ENCODE data around the gene CLEC19A.
"Not testable (repeated sequence)": the region's sequence is repeated elsewhere in the genome, so short reads cannot be mapped to it uniquely, and the experiment has no call there.

Gene CLEC19A

DNA sequence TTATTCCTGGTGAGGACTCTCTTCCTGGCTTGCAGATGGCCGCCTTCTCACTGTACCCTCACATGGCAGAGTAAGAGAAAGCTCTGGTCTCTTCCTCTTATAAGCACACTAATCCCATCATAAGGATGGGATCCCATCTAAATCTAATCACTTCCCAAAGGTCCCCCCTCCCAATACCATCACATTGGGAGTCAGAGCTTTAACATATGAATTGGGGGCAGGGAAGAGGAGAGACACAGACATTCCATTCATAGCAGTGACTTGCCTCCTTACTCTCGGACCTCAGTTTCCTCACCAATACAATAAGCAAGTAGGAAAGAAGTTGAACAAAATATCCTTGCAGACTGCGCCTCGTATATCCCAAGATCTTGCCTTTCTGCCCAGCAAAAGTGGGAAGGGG is 1.7 kb downstream of the CLEC19A start:
- DNase-seq: no peak

DNA sequence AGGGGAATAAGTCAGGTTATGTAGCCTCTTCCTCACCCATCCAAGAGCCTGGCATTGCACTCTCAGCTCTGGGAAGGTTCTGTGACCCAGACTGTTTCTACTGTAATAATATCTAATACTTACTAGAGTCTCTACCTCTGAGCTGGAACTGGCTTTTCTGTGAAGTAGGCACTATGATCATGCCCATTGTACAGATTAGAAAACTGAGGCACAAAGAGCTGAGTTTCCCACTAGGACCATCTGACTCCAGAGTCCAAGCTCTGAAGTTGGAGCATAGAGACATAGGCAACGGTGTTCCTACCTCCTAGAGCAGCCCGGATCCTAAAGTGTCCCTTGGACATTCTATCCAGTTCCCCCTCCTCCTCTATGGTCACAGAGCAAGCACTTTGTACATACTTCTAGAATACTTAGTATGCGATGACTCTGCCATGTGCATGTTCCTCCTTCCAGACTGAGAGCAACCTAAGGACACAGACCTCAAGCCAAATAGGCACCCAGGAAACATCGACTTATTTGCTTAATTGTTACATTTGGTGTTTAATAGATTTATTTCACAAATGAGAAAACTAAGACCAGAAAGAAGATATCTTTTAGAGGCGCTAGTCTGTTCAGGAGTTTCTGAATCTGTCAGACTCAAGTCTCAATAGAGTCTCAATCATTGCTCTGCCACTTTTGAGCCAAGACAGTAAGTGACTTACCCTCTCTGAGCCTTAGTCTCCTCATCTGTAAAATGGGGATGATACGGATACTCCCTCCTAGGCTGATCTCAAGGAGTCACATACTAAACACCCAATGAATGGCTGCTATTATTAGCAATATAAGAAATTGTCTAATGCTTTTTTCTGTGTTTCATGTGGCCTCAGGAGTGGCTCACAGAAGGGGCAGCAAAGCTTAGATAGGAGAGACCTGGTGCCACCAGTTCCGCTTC is 3.6 kb downstream of the CLEC19A start:
- DNase-seq: no peak

DNA sequence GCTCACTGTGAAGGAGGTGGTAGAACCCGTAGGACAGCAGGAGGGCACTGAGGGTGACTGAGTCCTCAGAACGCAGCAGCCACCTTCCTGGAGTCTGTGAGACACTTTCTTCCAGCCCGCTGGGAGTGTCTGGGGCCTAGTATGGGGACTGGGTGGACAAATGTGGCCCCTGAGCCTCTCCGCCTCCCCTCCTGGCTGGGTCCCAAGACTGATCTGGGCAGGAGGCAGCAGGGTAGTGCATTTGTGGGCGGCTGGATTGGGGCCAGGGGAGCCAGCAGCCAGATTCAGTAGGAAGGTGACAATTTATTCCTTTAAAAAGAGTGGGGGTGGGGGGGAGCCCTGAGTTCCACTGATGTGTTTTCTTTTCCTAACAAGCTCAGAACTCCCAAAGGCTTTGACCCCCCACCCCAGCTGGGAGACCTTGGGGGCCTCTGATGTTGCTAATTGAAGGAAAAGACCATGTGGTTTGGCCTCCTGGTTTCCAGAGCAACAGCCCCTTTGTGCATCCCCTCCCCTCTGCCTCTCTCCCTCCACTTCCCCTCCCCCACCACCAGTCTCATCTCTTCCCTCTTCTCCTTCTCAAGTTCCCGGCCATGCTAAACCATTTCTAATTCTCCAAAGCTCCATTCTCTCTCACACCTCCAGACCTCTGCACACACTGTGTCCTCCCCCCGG is 4.4 kb downstream of the CLEC19A start:
- DNase-seq: peak in 1 of 2 experiments; percentile 8

DNA sequence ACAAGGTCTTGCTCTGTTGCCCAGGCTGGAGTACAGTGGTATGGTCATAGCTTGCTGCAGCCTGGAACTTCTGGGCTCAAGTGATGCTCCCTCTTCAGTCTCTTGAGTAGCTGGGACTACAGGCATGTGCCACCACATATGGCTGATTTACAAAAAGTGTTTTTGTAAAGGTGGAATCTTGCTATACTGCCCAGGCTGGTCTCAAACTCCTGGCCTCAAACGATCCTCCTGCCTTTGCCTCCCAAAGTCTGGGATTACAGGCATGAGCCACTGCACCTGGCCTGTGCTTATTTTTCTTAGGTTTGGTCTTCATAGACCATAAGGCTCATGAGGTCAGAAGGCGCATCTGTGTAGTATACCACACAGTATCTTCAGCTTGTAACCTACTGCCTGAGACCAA is 5.3 kb downstream of the CLEC19A start:
- no peak for DNase-seq

DNA sequence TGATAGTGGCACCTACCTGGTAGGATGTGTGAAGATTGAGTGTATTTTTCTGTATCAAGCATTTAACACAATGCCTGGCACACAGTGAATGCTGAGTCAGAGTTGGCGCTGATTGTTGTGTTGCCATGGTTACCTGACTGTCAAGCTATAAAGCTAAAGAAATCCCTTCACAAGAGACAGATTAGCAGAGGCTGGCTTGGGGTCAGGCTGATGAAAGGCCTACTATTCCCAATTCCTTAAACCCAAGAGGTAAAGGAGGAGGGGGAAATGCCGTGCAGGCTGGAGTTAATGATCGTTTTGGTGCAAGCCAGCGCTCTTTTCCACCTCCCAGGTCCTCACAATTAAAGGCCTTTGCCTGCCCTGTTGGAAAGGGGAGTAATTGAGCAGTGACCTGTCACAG is 5.9 kb downstream of the CLEC19A start:
- DNase-seq: peak in 1 of 2 experiments; percentile 8

DNA sequence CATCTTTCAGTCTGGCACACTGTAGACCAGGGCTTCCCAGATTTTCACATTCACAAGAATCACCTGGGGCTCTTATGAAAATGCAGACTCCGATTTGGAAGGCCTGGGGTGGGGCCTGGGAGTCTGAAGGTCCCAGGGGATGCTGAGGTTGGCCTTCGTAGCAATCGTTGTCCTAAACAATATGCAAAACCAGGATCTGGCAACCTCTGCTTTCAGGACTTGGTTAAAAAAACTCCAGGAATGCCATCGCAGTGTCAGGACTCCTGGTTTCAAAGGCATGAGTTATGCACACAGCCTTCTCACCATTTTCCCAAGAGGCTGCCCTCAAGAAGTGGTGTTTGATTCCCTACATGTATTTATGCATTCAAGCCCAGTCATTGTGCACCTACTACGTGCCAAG is 6.7 kb downstream of the CLEC19A start:
- DNase-seq: no peak

DNA sequence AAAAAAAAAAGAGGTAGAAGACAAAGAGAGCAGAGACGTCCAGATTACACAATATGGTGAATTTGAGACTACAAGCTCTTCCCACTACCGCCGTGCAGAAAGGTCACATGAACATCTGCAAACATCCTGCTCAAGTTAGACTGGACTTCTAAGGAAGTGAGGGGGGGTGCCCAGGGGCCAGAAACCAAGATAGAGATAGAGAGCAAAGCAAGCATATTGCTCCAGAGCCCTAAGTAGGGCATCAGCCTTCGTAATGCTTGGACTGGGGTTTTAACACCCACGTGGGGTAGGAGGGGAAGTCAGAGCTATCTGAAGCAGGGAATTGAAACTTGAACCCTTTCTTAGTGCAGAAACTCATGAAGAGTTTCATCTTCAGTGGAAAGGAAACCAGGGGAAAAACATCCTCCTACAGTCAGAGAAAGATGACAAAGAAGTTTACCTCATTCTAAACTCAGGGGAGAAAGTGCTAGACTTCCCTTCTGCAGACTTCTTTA is 8.7 kb downstream of the CLEC19A start:
- DNase-seq: no peak

DNA sequence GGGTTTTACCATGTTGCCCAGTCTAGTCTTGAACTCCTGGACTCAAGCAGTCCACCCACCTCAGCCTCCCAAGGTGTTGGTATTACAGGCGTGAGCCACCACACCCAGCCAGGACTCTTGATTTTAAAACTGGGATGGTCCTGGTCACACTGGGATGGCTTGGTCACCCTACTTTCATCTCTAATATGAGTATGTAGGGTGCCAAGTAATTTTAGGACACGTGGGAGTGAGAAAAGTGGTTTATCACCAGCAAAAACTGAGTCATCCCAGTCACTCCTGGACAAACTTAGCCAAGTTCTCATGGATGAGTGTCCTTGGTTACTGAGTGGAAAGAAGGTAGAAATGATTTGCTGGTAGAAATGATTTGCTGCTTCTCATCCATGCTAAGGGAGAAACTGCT is 9.9 kb downstream of the CLEC19A start:
- no peak for DNase-seq

DNA sequence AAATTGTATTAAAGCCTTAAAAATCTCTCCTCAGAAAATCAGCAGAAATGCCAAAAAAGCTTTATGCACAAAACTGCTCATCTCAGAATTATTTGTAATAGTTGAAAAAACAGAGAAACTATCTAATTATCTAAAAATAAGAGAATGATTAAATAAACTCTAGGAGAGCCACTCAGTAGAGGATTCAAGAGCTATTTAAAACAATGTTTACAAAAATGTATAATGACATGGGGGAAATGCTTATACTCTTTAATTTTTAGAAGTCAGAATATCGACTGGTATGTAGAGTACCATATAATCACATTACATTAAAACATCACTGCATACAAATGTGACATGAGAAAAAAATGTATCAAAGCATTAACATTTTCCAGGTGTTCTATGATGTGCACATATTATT is 11.9 kb downstream of the CLEC19A start:
- DNase-seq: no peak

DNA sequence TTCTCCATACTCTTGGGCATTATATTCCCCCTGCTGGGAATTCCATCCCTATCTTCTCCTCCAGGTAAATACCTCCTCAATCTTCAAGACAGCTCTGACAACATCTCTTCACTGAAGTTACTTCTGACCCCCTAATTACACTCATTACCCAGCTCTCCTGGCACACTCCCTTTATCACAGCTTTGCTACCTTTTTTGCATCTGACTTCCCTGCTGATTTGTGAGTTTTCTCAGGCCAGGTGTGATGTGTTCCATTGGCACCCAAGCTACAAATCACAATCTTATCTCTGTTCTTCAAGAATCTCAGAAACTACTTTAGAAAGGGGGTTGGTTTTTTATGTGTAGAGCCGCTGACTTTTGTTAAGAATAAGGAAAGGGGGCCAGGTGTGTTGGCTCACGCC is 14.0 kb downstream of the CLEC19A start:
- DNase-seq: no peak

DNA sequence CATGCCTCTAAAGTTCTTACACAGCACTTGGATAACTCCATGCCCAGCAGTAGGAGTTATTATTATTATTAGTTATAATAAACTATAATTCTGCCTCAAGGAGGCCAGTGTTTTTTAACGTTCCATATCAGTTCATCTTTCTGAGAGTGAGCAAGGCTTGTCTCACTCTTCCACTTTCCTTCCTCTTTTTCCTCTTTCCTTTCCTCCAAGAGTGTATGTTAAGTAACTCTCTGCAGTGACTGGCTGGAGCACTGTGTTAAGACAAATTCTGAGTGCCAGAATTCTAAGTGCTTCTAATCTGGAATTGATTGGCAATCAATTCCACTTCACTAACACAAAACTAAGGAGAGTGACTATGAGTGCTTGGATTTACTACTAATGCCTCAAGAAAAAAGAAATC is 16.4 kb downstream of the CLEC19A start:
- no peak for DNase-seq

DNA sequence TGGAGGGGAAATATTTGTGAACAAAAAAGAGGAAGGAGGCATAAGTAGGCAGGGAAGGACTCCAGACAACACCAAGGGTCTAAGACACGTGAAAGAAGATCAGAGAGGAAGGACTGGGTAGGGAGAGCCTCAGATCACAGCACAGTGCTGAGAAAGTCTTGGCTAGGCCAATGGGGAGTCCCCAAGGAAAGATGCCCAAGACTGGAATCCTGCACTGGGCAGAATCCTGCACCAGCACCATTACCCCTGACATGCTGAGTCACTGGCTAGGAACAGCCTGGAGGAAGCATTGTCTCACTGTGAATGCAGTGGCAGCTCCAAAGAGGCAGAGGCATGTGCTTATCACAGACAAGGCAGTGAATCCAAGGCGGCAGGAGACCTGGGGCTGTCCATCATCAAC is 19.2 kb downstream of the CLEC19A start:
- DNase-seq: no peak

DNA sequence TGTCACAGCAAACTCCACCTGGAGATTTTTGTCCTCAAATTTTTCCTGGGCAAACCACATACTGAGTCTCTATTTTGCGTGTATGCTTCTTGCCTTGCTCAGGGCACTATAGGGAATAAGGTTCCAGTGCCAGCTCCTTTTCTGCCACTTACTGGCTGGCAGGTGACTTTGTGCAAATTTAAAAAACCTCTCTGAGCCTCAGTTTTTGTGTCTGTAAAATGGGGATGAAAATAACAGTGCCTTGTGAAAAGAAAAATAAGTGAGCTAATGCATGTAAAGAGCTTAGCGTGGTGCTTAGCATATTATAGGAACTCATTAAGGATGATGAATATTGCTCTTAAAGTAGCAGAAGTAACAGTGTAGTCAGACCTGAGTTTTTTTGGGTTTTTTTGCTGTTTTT is 19.9 kb downstream of the CLEC19A start:
- DNase-seq: no peak

DNA sequence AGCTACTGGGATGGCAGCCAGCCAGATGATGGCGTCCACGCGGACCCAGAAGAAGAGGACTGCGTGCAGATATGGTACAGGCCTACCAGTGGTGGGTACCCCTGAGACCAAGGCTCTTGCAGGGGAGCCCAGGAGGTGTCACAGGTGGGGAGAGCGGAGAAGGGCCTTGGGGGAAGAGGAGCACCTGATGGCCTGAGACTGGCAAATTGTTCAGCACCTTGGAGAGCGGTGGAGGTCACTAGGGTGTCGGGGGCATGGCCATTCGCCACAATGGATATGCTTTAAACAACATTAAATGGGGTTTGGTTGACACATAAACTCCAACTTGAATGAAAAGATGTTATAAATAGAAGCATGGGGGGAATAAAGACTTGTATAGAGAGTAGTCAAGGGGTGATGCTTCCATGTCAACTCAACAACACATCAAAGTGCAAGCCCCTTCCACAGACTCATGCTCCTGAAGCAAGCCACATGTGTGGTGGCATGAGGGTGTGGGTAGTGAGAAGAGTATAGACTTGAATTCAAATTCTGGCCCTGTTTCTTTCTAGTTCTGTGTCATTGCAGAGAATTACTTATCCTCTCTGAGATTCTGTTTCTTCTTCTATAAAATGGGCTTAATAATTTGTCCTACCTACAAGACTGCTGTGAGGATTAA is 22.2 kb downstream of the CLEC19A start:
- DNase-seq: no peak

DNA sequence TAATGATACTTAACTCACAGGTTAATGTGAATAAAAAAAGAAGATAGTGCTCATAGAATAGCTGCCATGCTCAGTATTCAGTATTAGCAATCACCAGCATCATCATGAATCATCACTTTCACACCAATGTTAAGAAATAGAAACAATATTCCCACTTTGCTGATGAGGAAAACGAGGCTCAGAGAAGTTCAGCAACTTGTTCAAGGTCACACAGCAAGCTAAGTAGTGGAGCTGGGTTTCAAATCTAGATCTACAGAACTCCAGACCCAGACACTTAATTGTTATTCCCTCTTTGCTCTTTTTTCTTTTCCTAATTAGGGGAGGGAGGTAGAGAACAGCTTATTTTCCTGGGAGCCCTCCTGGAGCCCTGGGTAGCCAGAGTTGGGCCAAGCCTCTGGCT is 22.9 kb downstream of the CLEC19A start:
- DNase-seq: no peak

DNA sequence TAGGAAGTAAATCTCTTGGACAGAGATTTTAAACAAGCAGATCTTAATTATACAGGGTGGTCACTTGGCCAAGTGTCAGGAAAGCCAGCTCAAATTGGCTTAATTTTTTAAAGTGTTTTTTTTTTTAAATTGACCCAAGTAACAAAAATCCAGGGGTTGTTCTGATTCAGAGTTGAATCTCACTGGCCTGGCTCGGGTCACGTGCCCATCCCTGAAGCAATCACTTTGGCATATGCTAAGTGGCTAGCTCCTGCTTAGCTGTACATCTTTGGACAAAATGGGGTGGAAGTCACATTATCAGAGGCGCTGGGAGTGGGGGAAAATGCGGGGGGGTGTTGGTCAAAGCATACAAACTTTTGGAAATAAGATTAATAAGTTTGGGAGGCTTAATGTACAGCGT is 23.6 kb downstream of the CLEC19A start:
- no peak for DNase-seq

DNA sequence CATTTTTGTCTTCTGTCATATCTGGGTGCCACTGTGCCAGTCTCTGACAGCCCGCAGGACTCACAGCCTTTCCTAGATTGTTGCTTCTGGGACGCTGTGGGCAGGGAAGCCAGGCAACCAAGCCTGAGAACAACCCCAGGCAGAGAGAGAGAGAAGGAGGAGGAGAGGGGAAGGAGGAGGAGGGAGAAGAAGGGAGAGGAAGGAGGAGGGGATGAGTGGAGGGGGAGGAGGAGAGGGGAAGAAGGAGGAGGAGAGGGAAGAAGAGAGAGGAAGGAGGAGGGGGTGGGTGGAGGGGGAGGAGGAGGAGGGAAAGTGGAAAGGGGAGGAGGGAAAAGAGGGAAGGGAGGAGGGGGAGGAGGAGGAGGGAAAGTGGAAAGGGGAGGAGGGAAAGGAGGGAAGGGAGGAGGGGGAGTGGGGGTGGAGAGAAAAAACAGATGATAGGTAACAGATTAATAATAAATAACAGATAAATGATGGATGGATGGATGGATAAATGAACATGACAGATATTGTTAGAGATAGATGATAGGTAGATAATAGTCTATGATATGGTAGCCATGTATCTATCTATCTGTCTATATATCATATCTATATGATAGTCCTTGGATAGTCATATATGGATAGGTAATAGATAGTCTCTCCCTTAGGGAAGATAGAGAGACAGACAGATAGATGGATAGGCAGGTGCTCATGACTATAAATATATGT is 29.3 kb downstream of the CLEC19A start:
- DNase-seq: no peak

DNA sequence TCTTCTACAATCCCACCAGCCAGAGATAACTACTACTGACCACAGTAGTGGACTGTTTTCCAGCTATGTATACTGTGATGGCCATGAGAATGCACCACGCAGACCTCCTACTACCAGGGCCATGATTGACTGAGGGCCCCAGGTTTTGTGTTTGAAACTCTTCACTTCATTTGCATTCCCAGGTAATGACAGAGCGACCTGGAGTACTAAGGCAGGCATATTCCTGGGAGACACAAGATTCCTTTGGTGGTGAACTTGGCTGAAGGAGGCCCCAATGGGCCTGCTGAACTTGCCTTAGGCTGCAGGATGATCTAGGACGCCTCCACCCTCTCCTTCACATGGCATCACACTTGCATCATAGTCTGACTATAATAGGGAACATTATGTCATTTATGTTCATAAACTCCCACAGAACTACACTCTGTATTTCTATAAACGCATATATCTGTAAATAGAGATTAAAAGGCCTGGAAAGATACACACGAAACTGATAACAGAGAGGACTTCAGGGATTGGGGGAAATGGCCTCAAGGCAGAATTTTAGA is 30.4 kb downstream of the CLEC19A start:
- DNase-seq: no peak

DNA sequence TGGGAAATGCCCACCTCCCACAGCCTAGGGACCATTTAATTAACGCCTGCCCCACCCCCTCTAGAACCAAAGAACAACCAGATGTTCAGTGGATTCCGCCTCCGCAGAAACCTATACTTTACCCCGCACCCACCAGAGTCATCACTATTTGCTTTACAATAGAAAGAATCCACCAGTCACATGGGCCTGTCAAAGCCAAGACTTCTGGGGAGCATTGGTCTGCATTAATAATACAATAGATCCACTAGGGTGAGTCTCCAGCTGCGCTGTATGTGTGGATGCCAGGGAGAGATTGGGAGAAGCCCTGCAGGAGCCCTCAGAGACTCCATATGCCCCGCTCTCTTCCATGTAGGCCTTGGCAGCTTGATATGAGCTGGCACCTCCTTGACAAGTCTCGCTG is 31.3 kb downstream of the CLEC19A start:
- peak in 1 of 2 experiments; percentile 27 for DNase-seq

DNA sequence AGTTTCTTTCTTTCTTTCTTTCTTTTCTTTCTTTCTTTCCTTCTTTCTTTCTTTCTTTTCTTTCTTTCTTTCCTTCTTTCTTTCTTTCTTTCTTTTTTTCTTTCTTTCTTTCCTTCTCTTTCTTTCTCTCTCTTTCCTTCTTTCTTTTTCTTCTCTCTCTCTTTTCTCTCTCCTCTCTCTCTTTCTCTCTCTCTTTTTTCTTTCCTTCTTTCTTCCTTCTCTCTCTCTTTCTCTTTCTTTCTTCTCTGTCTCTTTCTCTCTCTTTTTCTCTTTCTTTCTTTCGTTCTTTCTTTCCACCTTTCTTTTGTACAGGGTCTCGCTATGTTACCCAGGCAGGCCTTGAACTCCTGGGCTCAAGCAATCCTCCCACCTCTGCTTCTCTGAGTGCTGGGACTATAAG is 35.7 kb downstream of the CLEC19A start:
- DNase-seq: not testable (repeated sequence)

DNA sequence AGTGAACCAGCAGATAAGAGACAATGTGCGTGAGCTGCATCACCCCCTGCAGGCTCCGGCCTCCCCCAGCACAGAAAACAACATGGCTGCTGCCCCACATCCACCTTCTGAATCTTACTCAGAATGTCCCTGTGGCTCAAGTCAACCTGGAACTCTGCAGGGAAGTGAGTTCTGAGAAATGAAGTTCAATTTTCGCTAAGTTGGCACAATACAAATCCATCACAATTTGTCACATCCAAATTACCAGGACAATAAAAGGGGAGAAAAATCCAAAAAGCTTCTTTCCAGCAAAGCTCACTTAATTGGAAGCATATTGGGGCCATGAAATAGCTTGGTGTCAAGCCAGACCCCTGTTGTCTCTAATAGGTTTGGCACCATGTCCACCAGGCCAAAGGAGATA is 38.1 kb downstream of the CLEC19A start:
- no peak for DNase-seq

DNA sequence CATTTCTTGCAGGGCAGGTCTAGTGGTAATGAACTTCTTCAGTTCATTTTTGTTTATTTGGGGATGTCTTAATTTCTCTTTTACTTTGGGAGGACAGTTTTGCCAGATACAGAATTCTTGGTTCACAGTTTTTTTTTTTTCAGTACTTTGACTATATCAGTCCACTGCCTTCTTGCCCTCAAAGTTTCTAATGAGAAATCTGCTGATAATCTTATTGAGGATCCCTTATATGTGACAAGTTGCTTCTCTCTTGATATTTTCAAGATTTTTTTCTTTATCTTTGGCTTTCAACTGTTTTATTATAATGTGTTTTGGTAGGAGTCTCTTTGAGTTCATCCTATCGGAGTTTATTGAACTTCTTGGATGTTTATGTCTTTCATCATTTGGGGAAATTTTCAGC is 42.8 kb downstream of the CLEC19A start:
- no peak for DNase-seq

DNA sequence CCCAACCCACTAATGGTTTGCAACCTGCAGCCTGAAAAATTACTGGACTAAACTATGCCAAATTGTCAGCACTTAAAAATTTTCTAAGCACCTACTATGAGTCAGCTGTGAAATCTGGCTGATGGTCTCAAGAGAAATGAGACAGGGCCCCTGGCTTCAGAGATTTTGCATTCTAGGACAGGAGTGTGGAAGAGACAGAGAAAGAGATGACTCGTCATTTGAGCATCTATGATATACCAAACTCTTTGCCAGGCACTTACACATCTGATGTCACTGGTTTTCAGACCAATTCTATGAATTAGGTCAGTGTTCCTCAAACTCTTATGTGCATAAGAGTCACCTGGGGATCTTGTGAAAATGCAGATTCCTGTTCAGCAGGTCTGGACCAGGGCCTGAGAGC is 44.4 kb downstream of the CLEC19A start:
- DNase-seq: no peak

Measured in NCI-H524 (cell line).